Activated CD4-positive, CD25-positive, alpha-beta regulatory T cell treated with anti-CD3 and anti-CD28 coated beads, Interleukin-2, amount 50 U/mL, for 16 hours (primary cell): ENCODE measurements around the gene ATP6V0D1.
"Not testable (repeated sequence)": the region's sequence is repeated elsewhere in the genome, so short reads cannot be mapped to it uniquely, and the experiment has no call there.

Source experiments
- DNase-seq: peaks from one replicate; pipeline ENCODE4 v3.0.0-alpha.2; 2020; ENCODE audit warnings: low read depth, low spot score

Gene ATP6V0D1

DNA sequence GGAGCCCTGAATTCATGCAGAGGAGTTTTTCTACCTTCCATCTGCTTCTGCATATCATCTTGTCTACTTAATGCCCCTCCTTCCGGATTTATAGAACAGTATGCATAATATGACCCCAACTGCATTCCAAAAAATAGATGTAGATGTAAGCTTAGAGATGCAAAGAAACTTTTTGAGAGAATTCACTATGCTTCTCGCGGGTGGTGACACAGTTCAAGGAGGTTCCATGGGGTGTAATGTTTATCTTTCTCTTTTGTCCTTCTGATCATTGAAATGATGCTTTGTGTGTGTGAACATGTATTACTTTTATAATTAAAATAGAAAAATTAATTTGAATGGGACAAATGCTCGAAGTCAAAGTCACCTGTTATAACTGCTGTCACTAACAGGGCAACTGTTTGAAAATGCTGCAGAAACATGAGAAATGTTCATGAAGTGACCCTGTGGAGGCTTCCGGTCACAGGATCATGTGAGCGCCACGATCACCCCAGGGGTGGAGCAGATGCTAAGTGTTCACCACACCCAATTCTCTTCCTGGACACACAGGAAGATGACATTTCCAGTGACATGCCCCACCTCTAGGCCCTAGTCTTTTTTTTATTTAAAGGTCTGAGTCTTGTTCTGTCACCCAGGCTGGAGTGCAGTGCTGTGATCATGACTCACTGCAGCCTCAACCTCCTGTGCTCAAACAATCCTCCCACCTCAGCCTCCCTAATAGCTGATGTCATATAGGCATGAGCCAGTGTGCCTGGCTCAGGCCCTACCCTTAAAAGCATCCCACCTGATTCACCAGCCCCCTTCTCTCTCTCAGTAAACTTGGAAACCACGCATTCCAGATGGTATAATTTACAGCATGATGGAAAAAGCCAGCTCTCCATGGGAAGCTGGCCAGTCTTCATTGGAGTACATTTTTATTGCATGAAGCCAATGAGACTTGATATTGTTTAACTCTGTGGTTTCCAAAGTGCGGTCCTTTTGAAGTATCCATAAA lies 23.4 kb upstream of the ATP6V0D1 start:
- DNase-seq, result peak; percentile 12

DNA sequence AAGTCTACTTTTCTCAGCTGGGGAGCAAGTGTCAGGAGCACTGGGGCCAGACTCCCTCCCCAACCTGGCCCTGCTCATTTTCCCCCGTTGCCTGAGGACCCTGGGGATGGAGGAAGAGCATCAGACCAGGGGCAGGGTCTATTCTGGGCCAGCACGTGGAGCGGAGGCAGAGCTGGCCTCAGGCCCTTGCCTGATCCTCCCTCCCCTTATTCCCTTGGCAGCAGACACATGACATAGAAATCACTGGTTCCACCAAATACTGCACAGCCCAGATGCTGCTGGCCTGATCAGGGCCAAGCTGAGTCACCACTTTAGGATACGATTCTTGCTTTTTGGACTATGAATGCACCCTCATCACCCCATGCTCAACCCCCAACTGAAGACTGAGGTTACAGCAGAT lies 18.1 kb upstream of the ATP6V0D1 start:
- DNase-seq, result no peak

GRCh38 chr16:67490335-67491096 lies 9.6 kb upstream of the ATP6V0D1 start:
- DNase-seq, result no peak

GRCh38 chr16:67489401-67490083 lies 8.6 kb upstream of the ATP6V0D1 start:
- DNase-seq, result no peak

DNA sequence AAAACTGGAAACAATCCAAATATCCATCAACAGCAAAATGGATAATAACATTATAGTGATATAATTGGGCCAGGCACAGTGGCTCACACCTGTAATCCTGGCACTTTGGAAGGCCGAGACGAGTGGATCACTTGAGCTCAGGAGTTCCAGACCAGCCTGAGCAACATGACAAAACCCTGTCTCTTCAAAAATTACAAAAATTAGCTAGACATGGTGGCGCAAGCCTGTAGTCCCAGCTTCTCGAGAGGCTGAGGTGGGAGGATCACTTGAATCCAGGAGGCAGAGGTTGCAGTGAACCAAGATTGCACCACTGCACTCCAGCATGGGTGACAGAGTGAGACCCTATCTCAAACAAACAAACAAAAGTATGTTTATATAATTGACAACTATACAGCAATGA lies 6.6 kb upstream of the ATP6V0D1 start:
- not testable (repeated sequence) for DNase-seq

- no peak for DNase-seq
These were observed 5.8 kb upstream of the ATP6V0D1 start for GRCh38 chr16:67486805-67487204.

- DNase-seq, result no peak
These were observed 3.0 kb upstream of the ATP6V0D1 start for GRCh38 chr16:67483731-67484525.

DNA sequence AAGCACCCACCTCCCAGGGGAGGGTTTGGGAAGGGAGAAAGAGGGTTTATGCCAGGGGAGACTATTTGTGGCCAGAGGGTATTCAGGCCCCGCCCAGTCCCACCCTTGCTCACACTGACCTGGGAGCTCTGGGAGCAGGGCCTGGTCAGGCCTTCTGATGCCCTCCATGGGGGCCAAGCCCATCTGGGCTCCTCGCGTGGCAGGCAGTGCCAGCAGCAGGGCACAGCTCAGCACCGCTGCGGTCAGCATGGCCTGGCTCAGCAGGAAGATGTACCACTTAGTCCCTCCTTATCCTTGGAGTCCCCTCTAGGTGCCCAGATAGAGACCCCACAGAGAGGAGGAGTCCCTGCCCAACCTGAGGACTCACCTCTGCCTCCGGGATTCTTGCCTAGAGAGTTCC lies 2.2 kb upstream of the ATP6V0D1 start, which contains the start of gene AGRP:
Gene AGRP, minus strand, starts transcription at position 398 of the 400 bp plus-strand sequence. Its CDS starts 149 bp downstream, at position 249.
- no peak for DNase-seq

GRCh38 chr16:67482233-67482924 lies 1.4 kb upstream of the ATP6V0D1 start:
- no peak for DNase-seq

- DNase-seq, result peak; percentile 8
These were observed 740 bp upstream of the ATP6V0D1 start for GRCh38 chr16:67481561-67482232.

GRCh38 chr16:67477960-67478554 lies 2.9 kb downstream of the ATP6V0D1 start:
- no peak for DNase-seq

- no peak for DNase-seq
These were observed 6.2 kb downstream of the ATP6V0D1 start for GRCh38 chr16:67474551-67475455.

GRCh38 chr16:67471758-67472384 lies 9.1 kb downstream of the ATP6V0D1 start:
- DNase-seq, result no peak

DNA sequence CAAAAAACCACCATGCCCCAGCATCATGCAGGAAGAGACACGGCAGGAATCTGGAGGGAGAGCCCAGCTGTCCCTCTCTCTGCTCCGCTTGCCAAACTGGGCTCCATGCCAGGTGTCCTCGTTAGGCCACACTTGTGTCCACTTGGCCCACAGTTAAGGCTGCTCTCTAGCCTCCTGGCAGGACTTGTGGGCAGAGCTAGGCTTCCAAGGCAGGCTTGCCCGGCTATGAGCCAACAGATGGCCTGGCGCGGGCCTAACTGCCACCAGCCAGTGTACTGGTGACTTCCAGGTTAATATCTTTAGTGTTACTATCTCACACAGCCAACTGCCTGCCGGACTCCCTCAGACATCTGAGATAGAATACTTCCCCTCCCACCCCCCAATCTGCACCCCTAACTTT lies 10.6 kb downstream of the ATP6V0D1 start:
- DNase-seq, result no peak

DNA sequence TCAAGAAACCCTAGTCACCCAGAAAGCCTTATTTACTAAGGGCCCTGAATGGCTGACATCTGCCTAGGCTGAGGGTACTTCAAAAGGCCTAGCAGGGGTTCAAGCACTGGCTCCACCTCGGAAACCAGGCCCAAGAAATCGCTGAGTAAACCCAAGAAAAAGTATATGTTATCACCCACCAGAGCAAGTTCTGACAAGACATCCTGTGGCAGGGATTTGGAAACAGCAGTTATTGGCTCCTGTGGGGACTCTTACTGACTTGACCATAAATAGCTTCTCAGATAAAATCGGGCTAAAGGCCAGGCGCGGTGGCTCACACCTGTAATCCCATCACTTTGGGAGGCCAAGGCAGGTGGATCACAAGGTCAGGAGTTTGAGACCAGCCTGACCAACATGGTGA lies 12.2 kb downstream of the ATP6V0D1 start:
- DNase-seq, result no peak

DNA sequence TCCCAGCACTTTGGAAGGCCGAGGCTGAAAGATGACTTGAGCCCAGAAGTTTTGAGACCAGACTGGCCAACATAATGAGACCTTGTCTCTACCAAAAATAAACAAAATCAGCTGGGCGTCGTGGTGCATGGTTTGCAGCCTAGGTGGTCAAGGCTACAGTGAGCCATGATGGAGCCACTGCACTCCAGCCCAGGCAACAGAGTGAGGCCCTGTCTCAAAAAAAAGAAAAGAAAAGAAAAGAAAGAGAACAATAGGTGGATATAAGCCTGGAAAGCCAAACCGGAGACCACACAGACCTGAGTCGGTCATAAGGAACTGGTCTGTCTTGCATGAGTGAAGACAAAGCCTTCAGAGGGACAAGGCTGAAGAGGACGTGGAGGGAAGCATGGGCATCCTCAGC lies 14.4 kb downstream of the ATP6V0D1 start:
- DNase-seq, result no peak

- DNase-seq, result no peak
These were observed 16.4 kb downstream of the ATP6V0D1 start for GRCh38 chr16:67464565-67464964.

DNA sequence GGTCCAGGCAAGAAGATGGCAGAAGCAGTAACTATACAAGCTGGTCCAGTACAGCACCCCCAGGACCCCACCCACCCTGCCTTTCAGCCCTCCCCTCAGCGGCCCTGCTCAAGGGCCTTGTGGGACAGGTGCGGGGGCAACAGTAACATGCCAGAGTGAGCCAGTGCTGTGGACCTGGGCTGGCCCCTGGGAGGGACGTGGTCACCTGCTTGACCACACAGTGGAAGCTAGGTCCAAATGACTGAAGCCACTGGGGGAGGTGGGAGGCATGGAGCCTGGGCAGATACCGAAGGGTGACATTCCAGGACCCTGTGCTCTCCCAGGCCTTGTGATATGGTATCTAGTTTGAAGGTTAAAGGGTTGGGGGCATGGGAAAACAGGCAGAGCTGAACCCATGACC lies 17.3 kb downstream of the ATP6V0D1 start:
- no peak for DNase-seq
